Activated naive CD8-positive, alpha-beta T cell treated with anti-CD3 and anti-CD28 coated beads, Interleukin-2, amount 10 ng/mL, durations not matched to agents 7 days and 5 days (primary cell): Measurements from ENCODE around the gene OR8D4. TPM values are rescaled to one million over a fixed set of nuclear protein-coding genes. Genes with fewer than 3 reads are reported as not detected.
"Not testable (repeated sequence)": the region's sequence is repeated elsewhere in the genome, so short reads cannot be mapped to it uniquely, and the experiment has no call there.

ENCODE experiments used
- ATAC-seq: fragments of 150-1000 bp; cut with Tn5 transposase; one replicate; pipeline ENCODE4 v1.10.0; 2021; ENCODE audit warnings: low read depth, moderate library complexity
- POLR2A ChIA-PET: fragments of 350-600 bp; sonication (Branson Sonifier 250); formaldehyde crosslinking; loops from one replicate; lab custom pipeline; 2021; ENCODE audit warnings: antibody characterized with exemption; lab: Charles Lee
- DNase-seq: peaks from one replicate; pipeline ENCODE4 v3.0.0; 2021
- H3K27ac Mint-ChIP-seq: one replicate; pipeline ENCODE4 v1.8.0; 2022; ENCODE audit warnings: mild to moderate bottlenecking, mixed read lengths
- H3K27me3 Mint-ChIP-seq: one replicate; pipeline ENCODE4 v1.8.0; 2022; ENCODE audit warnings: mild to moderate bottlenecking, moderate library complexity, mixed read lengths
- H3K36me3 Mint-ChIP-seq: one replicate; pipeline ENCODE4 v1.8.0; 2021; ENCODE audit warnings: mild to moderate bottlenecking, mixed read lengths
- H3K4me1 Mint-ChIP-seq: one replicate; pipeline ENCODE4 v1.8.0; 2021; ENCODE audit warnings: mixed read lengths
- H3K4me3 Mint-ChIP-seq: one replicate; pipeline ENCODE4 v1.8.0; 2022; ENCODE audit warnings: mild to moderate bottlenecking, moderate library complexity, mixed read lengths
- H3K9me3 Mint-ChIP-seq: one replicate; pipeline ENCODE4 v1.8.0; 2021; ENCODE audit warnings: mixed read lengths
- total RNA-seq, 2 experiments: library from RNA; stranded (reverse); gene quantifications; one replicate each; pipeline ENCODE4 v1.2.3, GENCODE V29; 2021

The OR8D4 gene
- not detected for total RNA-seq

DNA sequence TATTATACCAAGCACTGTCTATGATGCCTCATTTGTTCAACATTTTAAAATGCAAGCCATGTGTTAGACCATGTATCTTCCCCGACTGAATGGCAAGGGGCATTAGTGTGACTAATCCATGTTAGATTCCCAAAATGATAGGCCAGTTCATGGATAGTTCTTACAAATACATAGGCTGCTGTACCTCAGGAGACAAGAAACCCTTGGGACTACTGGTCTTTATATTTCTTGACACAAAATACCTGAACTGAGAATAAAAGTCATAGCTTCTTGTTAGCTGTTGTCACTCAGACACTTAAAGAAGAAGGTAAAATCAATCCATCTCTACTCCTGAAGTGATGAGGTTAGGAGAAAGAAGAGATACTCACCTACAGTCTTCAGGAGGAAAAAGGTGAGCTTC lies at the start of gene OR8D4:
Gene OR8D4, plus strand, starts transcription at position 301 of the 400 bp plus-strand sequence. CDS start 4,265 bp downstream, outside the sequence.
- DNase-seq, result no peak
- H3K4me1 Mint-ChIP-seq, result peaks cover 5% of the 10 kb centered on the region
- no peaks in the 10 kb centered on the region for H3K36me3 Mint-ChIP-seq
- H3K9me3 Mint-ChIP-seq, result no peaks in the 10 kb centered on the region
- ATAC-seq, result no peak
- H3K27me3 Mint-ChIP-seq, result peaks cover 2% of the 10 kb centered on the region
- H3K4me3 Mint-ChIP-seq, result no peak within 1 kb of the TSS
- H3K27ac Mint-ChIP-seq, result no peak within 1 kb of the TSS
- POLR2A ChIA-PET, result no interaction called here

DNA sequence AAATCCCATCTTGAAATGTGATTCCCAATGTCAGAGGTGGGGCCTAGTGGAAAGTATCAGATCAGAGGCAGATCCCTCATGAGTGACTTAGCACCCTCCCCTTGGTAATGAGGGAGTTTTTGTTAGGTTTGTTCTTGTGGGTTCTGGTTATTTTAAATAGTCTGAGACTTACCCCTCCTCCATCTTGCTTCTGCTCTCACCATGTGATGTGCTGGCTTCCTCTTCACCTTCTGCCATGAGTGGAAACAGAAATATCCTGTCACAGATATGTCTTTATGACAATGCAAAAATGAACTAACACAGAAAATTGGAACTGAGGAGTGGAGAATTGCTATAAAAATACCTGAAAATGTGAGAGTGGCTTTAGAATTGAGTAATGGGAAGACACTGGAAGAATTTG lies 49.6 kb upstream of the OR8D4 start:
- DNase-seq, result no peak
- POLR2A ChIA-PET, result no interaction called here
- no peak for ATAC-seq
- Mint-ChIP-seq H3K27ac (no peak overlapping the region), H3K4me3 (no peak overlapping the region), H3K4me1 (no peaks in the 10 kb centered on the region), H3K9me3 (no peaks in the 10 kb centered on the region), H3K36me3 (no peaks in the 10 kb centered on the region), H3K27me3 (peaks cover 9% of the 10 kb centered on the region)

DNA sequence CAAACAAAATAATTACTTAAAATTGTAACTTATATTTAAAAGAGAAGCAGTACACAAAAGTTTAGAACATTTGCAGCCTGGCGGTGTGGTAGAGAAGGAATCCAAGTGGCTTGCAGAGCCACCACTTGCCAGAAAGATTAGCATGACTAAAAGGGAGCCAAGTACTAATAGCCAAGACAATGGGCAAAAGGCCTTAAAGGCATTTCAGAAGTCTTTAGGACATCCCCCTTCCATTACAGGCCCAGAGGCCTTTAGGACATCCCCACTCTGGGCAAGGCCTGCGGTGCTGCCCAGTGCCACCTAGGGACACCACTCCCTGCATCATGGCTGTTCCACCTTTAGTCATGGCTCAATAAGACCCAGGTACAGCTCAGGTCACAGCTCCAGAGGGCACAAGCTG lies 48.9 kb upstream of the OR8D4 start:
- peaks cover 9% of the 10 kb centered on the region for H3K27me3 Mint-ChIP-seq
- no peaks in the 10 kb centered on the region for H3K36me3 Mint-ChIP-seq
- ATAC-seq, result no peak
- no peak overlapping the region for H3K27ac Mint-ChIP-seq
- DNase-seq, result no peak
- H3K4me3 Mint-ChIP-seq, result no peak overlapping the region
- no peaks in the 10 kb centered on the region for H3K4me1 Mint-ChIP-seq
- H3K9me3 Mint-ChIP-seq, result no peaks in the 10 kb centered on the region
- POLR2A ChIA-PET, result no interaction called here

GRCh38 chr11:123856444-123856843 lies 45.5 kb upstream of the OR8D4 start:
- no peak for DNase-seq
- Mint-ChIP-seq H3K4me3 (no peak overlapping the region), H3K4me1 (no peaks in the 10 kb centered on the region), H3K9me3 (no peaks in the 10 kb centered on the region), H3K27me3 (peaks cover 1% of the 10 kb centered on the region), H3K36me3 (no peaks in the 10 kb centered on the region), H3K27ac (no peak overlapping the region)
- no peak for ATAC-seq
- POLR2A ChIA-PET, result no interaction called here

DNA sequence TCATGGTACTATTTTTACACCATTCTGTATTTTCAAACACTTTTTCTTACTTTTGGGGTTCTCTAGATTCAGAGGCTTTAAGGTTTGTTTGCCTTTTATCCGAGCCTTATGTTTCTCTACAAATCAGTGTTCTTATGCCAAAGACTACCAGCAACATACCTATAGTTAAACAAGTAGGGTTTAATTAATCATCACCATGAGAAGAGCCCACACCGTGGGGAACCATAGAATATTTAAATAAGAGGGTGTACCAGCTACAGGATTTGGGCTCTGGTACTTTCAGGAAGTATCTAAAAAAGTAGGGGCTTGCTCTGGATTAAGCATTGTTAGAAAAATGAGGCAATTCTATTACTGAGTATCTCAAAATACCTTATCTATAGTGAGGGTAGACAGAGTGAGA lies 42.2 kb upstream of the OR8D4 start:
- H3K4me1 Mint-ChIP-seq, result no peaks in the 10 kb centered on the region
- H3K9me3 Mint-ChIP-seq, result no peaks in the 10 kb centered on the region
- H3K27ac Mint-ChIP-seq, result no peak overlapping the region
- POLR2A ChIA-PET, result no interaction called here
- H3K4me3 Mint-ChIP-seq, result no peak overlapping the region
- no peaks in the 10 kb centered on the region for H3K36me3 Mint-ChIP-seq
- ATAC-seq (no peak), DNase-seq (no peak)
- peaks cover 2% of the 10 kb centered on the region for H3K27me3 Mint-ChIP-seq

DNA sequence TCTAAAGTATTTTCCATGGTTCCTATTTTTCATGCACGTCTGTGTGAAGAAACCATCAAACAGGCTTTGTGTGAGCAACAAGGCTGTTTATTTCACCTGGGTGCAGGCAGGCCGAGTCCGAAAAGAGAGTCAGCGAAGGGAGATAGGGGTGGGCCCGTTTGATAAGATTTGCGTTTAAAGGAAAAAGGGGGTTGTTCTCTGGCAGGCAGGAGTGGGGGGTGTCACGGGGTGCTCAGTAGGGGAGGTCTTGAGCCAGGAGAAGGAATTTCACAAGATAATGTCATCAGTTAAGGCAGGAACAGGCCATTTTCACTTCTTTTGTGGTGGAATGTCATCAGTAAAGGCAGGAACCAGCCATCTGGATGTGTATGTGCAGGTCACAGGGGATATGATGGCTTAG lies 36.7 kb upstream of the OR8D4 start:
- H3K36me3 Mint-ChIP-seq, H3K9me3 Mint-ChIP-seq, POLR2A ChIA-PET: not testable (repeated sequence)

GRCh38 chr11:123867795-123868194 lies 34.2 kb upstream of the OR8D4 start:
- H3K27ac Mint-ChIP-seq, ATAC-seq, H3K27me3 Mint-ChIP-seq, H3K4me1 Mint-ChIP-seq, H3K4me3 Mint-ChIP-seq, H3K9me3 Mint-ChIP-seq, DNase-seq, POLR2A ChIA-PET, H3K36me3 Mint-ChIP-seq: not testable (repeated sequence)

More for the DNA sequence above, 36.7 kb upstream of the OR8D4 start:
- DNase-seq, ATAC-seq, H3K27me3 Mint-ChIP-seq, H3K27ac Mint-ChIP-seq, H3K4me1 Mint-ChIP-seq, H3K4me3 Mint-ChIP-seq: not testable (repeated sequence)

DNA sequence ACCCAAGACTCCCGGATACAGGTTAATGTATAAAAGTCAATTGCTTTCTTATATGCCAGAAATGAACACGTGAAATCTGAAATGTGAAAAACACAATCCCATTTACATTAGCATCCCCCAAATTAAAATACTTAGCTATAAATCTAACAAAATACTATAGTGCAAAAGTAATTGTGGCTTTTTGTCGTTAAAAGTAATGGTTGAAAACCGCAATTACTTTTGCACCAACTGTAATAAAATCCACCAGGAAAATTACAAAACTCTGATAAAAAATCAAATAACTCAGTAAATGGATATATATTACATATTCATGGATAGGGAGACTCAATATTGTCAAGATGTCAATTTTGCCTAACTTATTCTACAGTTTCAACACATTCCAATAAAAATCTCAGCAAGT lies 21.1 kb upstream of the OR8D4 start:
- no peaks in the 10 kb centered on the region for H3K4me1 Mint-ChIP-seq
- ATAC-seq, result no peak
- no peaks in the 10 kb centered on the region for H3K9me3 Mint-ChIP-seq
- POLR2A ChIA-PET, result no interaction called here
- peaks cover 3% of the 10 kb centered on the region for H3K27me3 Mint-ChIP-seq
- H3K27ac Mint-ChIP-seq, result no peak overlapping the region
- H3K4me3 Mint-ChIP-seq, result no peak overlapping the region
- DNase-seq, result no peak
- no peaks in the 10 kb centered on the region for H3K36me3 Mint-ChIP-seq

DNA sequence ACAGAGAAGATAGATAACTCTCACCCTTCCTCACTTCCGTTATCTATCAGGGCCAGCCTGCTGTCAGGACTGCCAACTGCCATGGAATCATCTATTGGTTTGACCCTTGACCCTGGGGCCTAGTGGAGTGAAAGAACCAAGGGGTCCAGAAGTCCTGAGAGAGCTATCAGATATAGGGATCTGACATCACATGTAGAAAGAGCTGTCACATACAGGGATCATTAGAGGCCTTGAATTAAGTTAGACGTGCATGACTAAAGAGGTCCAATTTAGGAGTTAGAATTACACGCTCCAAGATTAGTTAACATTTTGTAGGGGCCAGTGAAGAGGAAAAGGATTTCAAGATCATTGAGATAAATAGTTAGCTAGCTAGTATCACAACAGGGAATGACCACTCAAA lies 16.4 kb upstream of the OR8D4 start, which contains the start of gene TMEM225:
Gene TMEM225, minus strand, starts transcription at position 101 of the 400 bp plus-strand sequence. CDS start 245 bp downstream, outside the sequence.
- no peak within 1 kb of the TSS for H3K27ac Mint-ChIP-seq
- POLR2A ChIA-PET, result no interaction called here
- DNase-seq, result no peak
- no peaks in the 10 kb centered on the region for H3K9me3 Mint-ChIP-seq
- no peaks in the 10 kb centered on the region for H3K36me3 Mint-ChIP-seq
- no peak for ATAC-seq
- H3K27me3 Mint-ChIP-seq, result peaks cover under 1% of the 10 kb centered on the region
- no peaks in the 10 kb centered on the region for H3K4me1 Mint-ChIP-seq
- no peak within 1 kb of the TSS for H3K4me3 Mint-ChIP-seq

GRCh38 chr11:123892031-123892430 lies 9.9 kb upstream of the OR8D4 start:
- Mint-ChIP-seq H3K36me3 (no peaks in the 10 kb centered on the region), H3K4me1 (no peaks in the 10 kb centered on the region), H3K27ac (no peak overlapping the region), H3K9me3 (no peaks in the 10 kb centered on the region), H3K4me3 (no peak overlapping the region), H3K27me3 (no peaks in the 10 kb centered on the region)
- POLR2A ChIA-PET, result no interaction called here
- no peak for ATAC-seq
- no peak for DNase-seq

- H3K27ac Mint-ChIP-seq, result no peak overlapping the region
- POLR2A ChIA-PET, result no interaction called here
- H3K36me3 Mint-ChIP-seq, result no peaks in the 10 kb centered on the region
Measured at GRCh38 chr11:123899792-123900191, 2.2 kb upstream of the OR8D4 start.

DNA sequence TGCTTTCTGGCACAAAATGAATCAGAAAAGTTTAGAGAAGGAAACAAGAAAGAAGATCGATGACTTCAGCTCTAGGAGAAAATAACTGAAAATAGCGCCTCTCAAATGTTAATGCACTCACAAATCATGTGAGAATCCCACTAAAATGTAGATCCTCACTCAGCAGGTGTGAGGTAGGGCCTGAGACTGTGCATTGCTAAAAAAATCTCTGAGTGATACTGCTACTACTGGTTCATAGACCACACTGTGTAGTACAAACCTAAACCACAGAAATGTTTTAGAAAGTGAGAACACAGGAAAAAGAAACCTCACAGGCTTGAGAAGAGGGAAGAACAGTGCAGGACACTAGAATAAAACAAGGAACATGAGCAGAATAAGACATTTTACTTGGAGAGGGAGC lies 2.0 kb downstream of the OR8D4 start:
- POLR2A ChIA-PET, result no interaction called here
- H3K36me3 Mint-ChIP-seq, result no peaks in the 10 kb centered on the region
- ATAC-seq, result no peak
- H3K9me3 Mint-ChIP-seq, result no peaks in the 10 kb centered on the region
- H3K27me3 Mint-ChIP-seq, result peaks cover 2% of the 10 kb centered on the region
- no peak for DNase-seq
- H3K27ac Mint-ChIP-seq, result no peak overlapping the region
- H3K4me1 Mint-ChIP-seq, result peaks cover 5% of the 10 kb centered on the region
- no peak overlapping the region for H3K4me3 Mint-ChIP-seq

More at GRCh38 chr11:123899792-123900191, 2.2 kb upstream of the OR8D4 start:
- no peak for ATAC-seq
- Mint-ChIP-seq H3K27me3 (no peaks in the 10 kb centered on the region), H3K4me3 (no peak overlapping the region), H3K9me3 (no peaks in the 10 kb centered on the region), H3K4me1 (peaks cover 5% of the 10 kb centered on the region)
- DNase-seq, result no peak

GRCh38 chr11:123904932-123905331 lies 3.0 kb downstream of the OR8D4 start:
- no peak for ATAC-seq
- peaks cover 5% of the 10 kb centered on the region for H3K4me1 Mint-ChIP-seq

GRCh38 chr11:123905826-123906225 lies 3.9 kb downstream of the OR8D4 start:
- POLR2A ChIA-PET, result no interaction called here
- ATAC-seq (no peak), DNase-seq (no peak)
- Mint-ChIP-seq H3K4me3 (no peak overlapping the region), H3K27ac (no peak overlapping the region), H3K9me3 (no peaks in the 10 kb centered on the region), H3K36me3 (no peaks in the 10 kb centered on the region), H3K4me1 (peaks cover 5% of the 10 kb centered on the region), H3K27me3 (peaks cover 2% of the 10 kb centered on the region)

More at GRCh38 chr11:123904932-123905331, 3.0 kb downstream of the OR8D4 start:
- Mint-ChIP-seq H3K27me3 (peaks cover 2% of the 10 kb centered on the region), H3K36me3 (no peaks in the 10 kb centered on the region), H3K4me3 (no peak overlapping the region), H3K9me3 (no peaks in the 10 kb centered on the region), H3K27ac (no peak overlapping the region)
- no peak for DNase-seq
- POLR2A ChIA-PET, result no interaction called here

GRCh38 chr11:123920943-123921342 lies 19.0 kb downstream of the OR8D4 start:
- POLR2A ChIA-PET, result no interaction called here
- H3K27me3 Mint-ChIP-seq, result no peaks in the 10 kb centered on the region
- H3K9me3 Mint-ChIP-seq, result no peaks in the 10 kb centered on the region
- DNase-seq (no peak), ATAC-seq (no peak)
- H3K4me3 Mint-ChIP-seq, result no peak overlapping the region
- H3K36me3 Mint-ChIP-seq, result no peaks in the 10 kb centered on the region
- no peaks in the 10 kb centered on the region for H3K4me1 Mint-ChIP-seq
- H3K27ac Mint-ChIP-seq, result no peak overlapping the region
